ENCODE measurements around the gene HOXA13. TPM values are rescaled to one million over a fixed set of nuclear protein-coding genes. Genes with fewer than 3 reads are reported as not detected.
A peak's percentile ranks its signal among the peaks of the same experiment; 100 is the strongest.

The HOXA13 gene
- total RNA-seq, 1 donor: 8.0 TPM

DNA sequence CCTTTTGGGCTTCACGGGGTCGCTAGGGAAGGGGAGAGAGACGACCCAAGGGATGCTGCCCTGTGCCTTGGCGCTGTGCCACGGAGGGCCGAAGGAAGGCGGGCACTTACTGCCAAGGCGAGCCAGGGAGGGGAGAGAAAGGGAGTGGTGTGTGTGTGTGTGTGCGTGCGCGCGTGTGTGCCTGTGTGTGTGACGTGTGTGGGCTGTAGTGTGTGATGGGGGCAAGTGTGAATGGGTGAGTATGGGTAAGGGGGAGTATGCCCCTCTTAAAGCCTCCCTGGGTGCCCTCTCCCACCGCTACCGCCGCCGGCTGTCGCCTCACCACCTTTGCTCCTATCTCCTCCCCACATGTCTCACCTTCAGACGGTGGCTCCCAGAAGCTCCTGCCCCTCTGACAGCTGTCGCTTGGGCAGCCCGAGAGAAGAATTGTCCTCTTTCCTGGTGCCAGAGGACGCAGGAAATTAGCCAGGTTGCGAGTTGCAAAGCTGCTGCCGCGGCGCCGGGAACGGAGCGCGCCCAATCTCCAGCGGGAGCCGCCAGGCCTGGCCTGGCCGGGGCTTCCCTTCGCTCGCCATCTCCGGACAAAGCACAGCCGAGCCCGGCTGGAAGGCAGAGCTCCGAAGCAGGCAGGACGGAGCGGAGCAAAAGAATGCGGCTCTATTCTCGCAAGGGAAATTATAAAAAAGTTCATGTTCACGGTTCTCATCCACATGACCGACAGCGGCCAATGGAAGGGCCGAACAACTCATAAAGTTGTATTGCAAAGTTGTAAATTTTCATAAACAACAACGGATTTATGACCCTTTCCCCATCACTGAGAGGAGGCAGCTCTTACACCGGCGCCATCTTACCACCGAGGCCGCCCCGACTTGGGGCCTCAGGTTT is 47.7 kb downstream of the HOXA13 start, which contains the start of gene HOXA3:
Gene HOXA3, minus strand, starts transcription at position 653 of the 885 bp plus-strand sequence. CDS start 41,943 bp downstream, outside the sequence.
- H3K27me3 ChIP-seq (ENCODE audit: insufficient read depth, low read length): no peaks in the 10 kb centered on the region
- peaks cover 86% of the 10 kb centered on the region for H3K79me2 ChIP-seq (ENCODE audit: insufficient read depth, low read length)
- peaks cover 9% of the 10 kb centered on the region for H4K20me1 ChIP-seq (ENCODE audit: insufficient read depth, low read length)
- no peaks in the 10 kb centered on the region for H3K9me3 ChIP-seq (ENCODE audit: low read depth, low read length)
- H3K4me3 ChIP-seq (ENCODE audit: insufficient read depth, low read length): peak within 1 kb of the TSS; percentile 93
- H3K4me2 ChIP-seq (ENCODE audit: insufficient read depth, low read length): peak within 1 kb of the TSS; percentile 99
- H3K27ac ChIP-seq (ENCODE audit: low read depth, low read length): peak within 1 kb of the TSS; percentile 88
- peak; percentile 97 for DNase-seq (ENCODE audit: insufficient read length, low spot score, missing footprints)
- peak within 1 kb of the TSS; percentile 95 for H2AFZ ChIP-seq (ENCODE audit: low read length)
- peaks cover 53% of the 10 kb centered on the region for H3K4me1 ChIP-seq (ENCODE audit: insufficient read depth, low read length)
- no peak for TF ChIP-seq CTCF (IDR thresholded peaks at IDR 0.05; ENCODE audit: extremely low read depth, low read depth, low read length)
- H3K36me3 ChIP-seq (ENCODE audit: insufficient read depth, low read length): peaks cover 4% of the 10 kb centered on the region

DNA sequence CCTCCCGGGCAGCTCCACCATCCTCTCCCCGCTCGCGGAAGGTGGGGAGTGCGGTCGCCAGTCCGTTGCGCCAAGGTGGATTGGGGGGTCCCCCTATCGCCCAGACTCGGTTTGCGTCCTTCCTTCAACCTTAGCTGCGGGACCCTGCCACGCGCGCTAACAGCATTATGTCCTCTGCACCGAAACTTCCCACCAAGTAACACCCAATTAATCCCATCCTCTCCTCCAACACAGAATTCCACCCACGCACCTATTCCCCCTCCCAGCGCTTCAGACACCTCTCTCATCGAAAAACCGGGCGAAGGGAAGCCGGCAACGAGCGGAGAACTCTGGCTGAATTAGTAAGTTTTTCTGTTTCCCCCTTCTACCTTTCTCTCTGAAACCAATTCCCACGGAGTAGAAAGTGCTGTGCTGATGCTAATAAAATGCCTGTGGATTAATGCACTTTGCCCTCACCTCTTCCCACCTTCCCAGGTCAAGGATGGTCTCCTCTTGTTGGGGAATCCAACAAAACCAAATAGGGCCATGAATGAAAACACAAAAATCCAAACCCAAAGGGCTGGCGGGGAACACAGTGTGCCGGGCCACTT is 48.5 kb downstream of the HOXA13 start:
- peaks cover 93% of the 10 kb centered on the region for H3K79me2 ChIP-seq (ENCODE audit: insufficient read depth, low read length)

DNA sequence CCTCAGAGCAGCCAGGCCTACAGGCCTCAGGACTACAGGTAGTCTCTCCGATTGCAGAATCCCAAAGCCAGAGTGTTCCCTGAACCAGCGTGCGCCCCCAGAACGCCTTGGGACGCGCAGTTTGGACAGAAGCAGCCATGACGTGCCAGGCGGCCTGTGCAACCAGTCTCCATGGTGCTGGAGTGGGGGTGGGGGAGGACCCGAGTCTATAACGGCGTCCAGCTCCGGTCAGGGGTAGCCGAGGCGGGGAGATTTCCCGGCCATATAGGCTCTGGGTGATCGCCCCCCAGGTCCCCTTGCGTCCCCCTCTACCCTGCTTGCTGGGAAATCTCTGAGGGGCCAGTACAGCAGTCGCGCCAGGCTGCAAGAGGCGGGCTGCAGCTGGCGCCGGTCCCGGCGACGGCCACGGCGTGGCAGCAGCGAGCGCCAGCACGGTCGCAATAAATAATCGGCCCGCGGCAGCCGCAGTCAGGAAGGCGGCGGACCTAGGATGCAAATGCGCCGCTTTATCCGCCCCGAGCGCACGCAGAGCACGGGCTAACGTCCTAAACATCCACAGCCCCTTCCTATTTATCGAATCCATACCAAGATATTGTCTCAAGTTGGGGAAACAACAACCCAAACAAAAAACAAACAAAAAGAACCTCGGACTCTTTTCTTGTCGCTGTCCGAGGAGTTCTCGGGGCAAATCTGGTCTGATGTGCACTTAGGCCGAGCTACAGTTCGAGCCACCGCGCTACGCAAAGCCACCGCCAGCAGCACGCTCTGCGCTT is 49.1 kb downstream of the HOXA13 start:
- Histone ChIP-seq H3K9me3 (ENCODE audit: low read depth, low read length) (no peaks in the 10 kb centered on the region), H3K4me2 (ENCODE audit: insufficient read depth, low read length) (peak overlapping the region; percentile 99), H3K27ac (ENCODE audit: low read depth, low read length) (peak overlapping the region; percentile 88), H3K4me3 (ENCODE audit: insufficient read depth, low read length) (peak overlapping the region; percentile 93), H3K79me2 (ENCODE audit: insufficient read depth, low read length) (peaks cover 96% of the 10 kb centered on the region), H4K20me1 (ENCODE audit: insufficient read depth, low read length) (peaks cover 12% of the 10 kb centered on the region), H3K36me3 (ENCODE audit: insufficient read depth, low read length) (peaks cover 13% of the 10 kb centered on the region), H3K27me3 (ENCODE audit: insufficient read depth, low read length) (no peaks in the 10 kb centered on the region), H3K4me1 (ENCODE audit: insufficient read depth, low read length) (peaks cover 59% of the 10 kb centered on the region), H2AFZ (ENCODE audit: low read length) (peak overlapping the region; percentile 95)
- DNase-seq (ENCODE audit: insufficient read length, low spot score, missing footprints): peak; percentile 98
- TF ChIP-seq CTCF (IDR thresholded peaks at IDR 0.05; ENCODE audit: extremely low read depth, low read depth, low read length): peak; percentile 67

More for the DNA sequence above, 48.5 kb downstream of the HOXA13 start:
- Histone ChIP-seq H3K36me3 (ENCODE audit: insufficient read depth, low read length) (peaks cover 9% of the 10 kb centered on the region), H3K27me3 (ENCODE audit: insufficient read depth, low read length) (no peaks in the 10 kb centered on the region), H3K27ac (ENCODE audit: low read depth, low read length) (peak overlapping the region; percentile 88), H2AFZ (ENCODE audit: low read length) (peak overlapping the region; percentile 95), H3K4me1 (ENCODE audit: insufficient read depth, low read length) (peaks cover 59% of the 10 kb centered on the region), H3K4me3 (ENCODE audit: insufficient read depth, low read length) (peak overlapping the region; percentile 93), H3K9me3 (ENCODE audit: low read depth, low read length) (no peaks in the 10 kb centered on the region), H4K20me1 (ENCODE audit: insufficient read depth, low read length) (peaks cover 9% of the 10 kb centered on the region), H3K4me2 (ENCODE audit: insufficient read depth, low read length) (peak overlapping the region; percentile 99)
- DNase-seq (ENCODE audit: insufficient read length, low spot score, missing footprints): peak; percentile 72
- no peak for TF ChIP-seq CTCF (IDR thresholded peaks at IDR 0.05; ENCODE audit: extremely low read depth, low read depth, low read length)

Data from osteoblast (primary cell).